Smooth muscle cell (in vitro differentiated cells): ENCODE measurements around the gene COA7. TPM values are rescaled to one million over a fixed set of nuclear protein-coding genes. Genes with fewer than 3 reads are reported as not detected.

Experiments used
- DNase-seq: peaks from one replicate; lab custom pipeline; 2025; ENCODE audit not compliant: unreplicated experiment; lab: John Stamatoyannopoulos, UW
- H2AFZ ChIP-seq: fragments of 200-600 bp; sonication (generic); 2 replicates; pipeline ENCODE4 v1.6.0; 2016; ENCODE audit warnings: antibody characterized with exemption, low read depth, mild to moderate bottlenecking
- H3F3A ChIP-seq: fragments of 200-600 bp; sonication (generic); 2 replicates; pipeline ENCODE4 v1.6.0; 2017; ENCODE audit warnings: antibody characterized with exemption, low read depth
- H3K27ac ChIP-seq: fragments of 200-600 bp; sonication (generic); 2 replicates; pipeline ENCODE4 v1.5.1; 2016; ENCODE audit warnings: low read depth, mild to moderate bottlenecking
- H3K27me3 ChIP-seq: fragments of 200-600 bp; sonication (generic); 2 replicates; pipeline ENCODE4 v1.6.1; 2016; ENCODE audit warnings: low read depth, mild to moderate bottlenecking
- H3K36me3 ChIP-seq: fragments of 200-600 bp; sonication (generic); 2 replicates; pipeline ENCODE4 v1.5.1; 2016; ENCODE audit warnings: low read depth
- H3K4me1 ChIP-seq: fragments of 200-600 bp; sonication (generic); 2 replicates; pipeline ENCODE4 v1.5.1; 2016; ENCODE audit warnings: low read depth
- H3K4me2 ChIP-seq: fragments of 200-600 bp; sonication (generic); 2 replicates; pipeline ENCODE4 v1.6.0; 2016; ENCODE audit warnings: mild to moderate bottlenecking
- H3K4me3 ChIP-seq: fragments of 200-600 bp; sonication (generic); 2 replicates; pipeline ENCODE4 v1.5.1; 2016; ENCODE audit warnings: mild to moderate bottlenecking
- H3K79me2 ChIP-seq: fragments of 200-600 bp; sonication (generic); 2 replicates; pipeline ENCODE4 v1.6.0; 2016; ENCODE audit warnings: low read depth, mild to moderate bottlenecking
- H3K9ac ChIP-seq: fragments of 200-600 bp; sonication (generic); 2 replicates; pipeline ENCODE4 v1.6.0; 2016; ENCODE audit warnings: low read depth
- H3K9me3 ChIP-seq: fragments of 200-600 bp; sonication (generic); replicated peaks from 2 replicates; pipeline ENCODE4 v1.5.1; 2016; ENCODE audit warnings: low read depth
- H4K20me1 ChIP-seq: fragments of 200-600 bp; sonication (generic); 2 replicates; pipeline ENCODE4 v1.6.0; 2016; ENCODE audit warnings: low read depth
- CTCF ChIP-seq: fragments of 200-600 bp; sonication (generic); IDR thresholded peaks from 2 replicates; pipeline ENCODE4 v1.5.1; 2017; ENCODE audit warnings: borderline replicate concordance, mild to moderate bottlenecking, antibody characterized with exemption; ENCODE audit not compliant: insufficient read depth, poor library complexity, severe bottlenecking
- WGBS: methylation state at CpG from one replicate; pipeline ENCODE4 v1.1.7; 2016; ENCODE audit warnings: low lambda C conversion rate; 5-methylcytosine and 5-hydroxymethylcytosine counted together
- polyA plus RNA-seq: library from polyadenylated mRNA; unstranded; fragments of >200 nt; fragmentation: Nextera tagmentation; extraction: Ambion mirVana; gene quantifications from 2 replicates; pipeline ENCODE4 v1.2.1, GENCODE V29; 2016
- total RNA-seq: library from RNA; depleted of rRNA; stranded (reverse); fragments of >200 nt; gene quantifications from 2 replicates; pipeline ENCODE4 v1.2.3, GENCODE V29; 2014

COA7 gene
- total and polyA plus RNA-seq, 2 experiments from 2014 or later = 4.4 to 7.3 TPM

GRCh38 chr1:52659356-52659755, 38.8 kb downstream of the COA7 start:
- Histone ChIP-seq H3K4me2 (no peak overlapping the region), H3K36me3 (no peaks in the 10 kb centered on the region), H2AFZ (peak overlapping the region; percentile 11), H3K9ac (no peak overlapping the region), H3K27ac (peak overlapping the region; percentile 45), H3K79me2 (no peaks in the 10 kb centered on the region), H3K27me3 (no peaks in the 10 kb centered on the region), H3F3A (peaks cover 10% of the 10 kb centered on the region), H3K9me3 (no peaks in the 10 kb centered on the region), H3K4me1 (peaks cover 30% of the 10 kb centered on the region), H3K4me3 (no peak overlapping the region), H4K20me1 (no peaks in the 10 kb centered on the region)
- 94% methylated on average over 3 of the region's 3 CpGs for WGBS
- no peak for TF ChIP-seq CTCF
- no peak for DNase-seq

- Histone ChIP-seq H2AFZ (no peak overlapping the region), H3K4me1 (peaks cover 30% of the 10 kb centered on the region), H3K9me3 (no peaks in the 10 kb centered on the region), H3K27me3 (no peaks in the 10 kb centered on the region), H3F3A (peaks cover 10% of the 10 kb centered on the region), H3K4me2 (no peak overlapping the region), H3K36me3 (no peaks in the 10 kb centered on the region), H4K20me1 (no peaks in the 10 kb centered on the region), H3K79me2 (no peaks in the 10 kb centered on the region), H3K9ac (no peak overlapping the region), H3K4me3 (no peak overlapping the region), H3K27ac (peak overlapping the region; percentile 45)
- DNase-seq = no peak
- WGBS = 85% methylated on average over 1 of the region's 1 CpG
- no peak for TF ChIP-seq CTCF
These were observed 39.4 kb downstream of the COA7 start for GRCh38 chr1:52658795-52659194.

GRCh38 chr1:52657702-52658101, 40.4 kb downstream of the COA7 start:
- DNase-seq = no peak
- Histone ChIP-seq H4K20me1 (no peaks in the 10 kb centered on the region), H3K36me3 (no peaks in the 10 kb centered on the region), H3K9me3 (no peaks in the 10 kb centered on the region), H3K79me2 (no peaks in the 10 kb centered on the region), H3K4me1 (peaks cover 21% of the 10 kb centered on the region), H3F3A (peaks cover 3% of the 10 kb centered on the region), H2AFZ (no peak overlapping the region), H3K27ac (no peak overlapping the region), H3K27me3 (no peaks in the 10 kb centered on the region), H3K4me2 (no peak overlapping the region), H3K4me3 (no peak overlapping the region), H3K9ac (no peak overlapping the region)
- no peak for TF ChIP-seq CTCF
- 98% methylated on average over 3 of the region's 3 CpGs for WGBS

GRCh38 chr1:52654063-52654462, 44.1 kb downstream of the COA7 start:
- Histone ChIP-seq H3K4me2 (no peak overlapping the region), H4K20me1 (no peaks in the 10 kb centered on the region), H2AFZ (no peak overlapping the region), H3K27me3 (no peaks in the 10 kb centered on the region), H3K79me2 (no peaks in the 10 kb centered on the region), H3K36me3 (no peaks in the 10 kb centered on the region), H3K4me3 (no peak overlapping the region), H3F3A (no peaks in the 10 kb centered on the region), H3K27ac (no peak overlapping the region), H3K4me1 (no peaks in the 10 kb centered on the region), H3K9ac (no peak overlapping the region), H3K9me3 (no peaks in the 10 kb centered on the region)
- no peak for DNase-seq
- no peak for TF ChIP-seq CTCF
